H1 (cell line): ENCODE data around the gene IRX4. TPM values are rescaled to one million over a fixed set of nuclear protein-coding genes. Genes with fewer than 3 reads are reported as not detected.
"Not testable (repeated sequence)": the region's sequence is repeated elsewhere in the genome, so short reads cannot be mapped to it uniquely, and the experiment has no call there.

Experiments used
- CTCF ChIA-PET: fragments of 300-600 bp; sonication (Branson Sonifier 250); formaldehyde crosslinking; loops from one replicate; lab custom pipeline; 2021; ENCODE audit not compliant: partially characterized antibody; lab: Charles Lee
- POLR2A ChIA-PET: fragments of 300-600 bp; sonication (Branson Sonifier 250); formaldehyde crosslinking; loops from one replicate; lab custom pipeline; 2021; ENCODE audit warnings: inconsistent platforms; ENCODE audit not compliant: partially characterized antibody; lab: Charles Lee
- DNase-seq, 2 experiments: peaks; one replicate each; pipeline versions ENCODE4 v3.0.0 to v3.0.0-alpha.2; 2010 to 2022; ENCODE audit warnings: low spot score in 2 of 2, low read depth in 1 of 2, mixed read lengths in 1 of 2
- FAIRE-seq: peaks from 2 replicates; lab custom pipeline; 2011; peaks lifted over from hg19 to GRCh38; lab: Jason Lieb, UNC
- H2AFZ ChIP-seq: 2 replicates; pipeline ENCODE4 v1.8.1; 2012; ENCODE audit warnings: low read length, inconsistent platforms
- H2AK5ac ChIP-seq: 2 replicates; pipeline ENCODE4 v1.6.1; 2013; ENCODE audit warnings: low read depth, low read length
- H2BK120ac ChIP-seq: replicated peaks from 2 replicates; pipeline ENCODE3; 2013; ENCODE audit warnings: low read depth, low read length, inconsistent platforms
- H2BK12ac ChIP-seq: 2 replicates; pipeline ENCODE4 v1.6.1; 2013; ENCODE audit warnings: low read depth, low read length
- H2BK15ac ChIP-seq: 2 replicates; pipeline ENCODE4 v1.6.1; 2013; ENCODE audit warnings: low read length
- H2BK20ac ChIP-seq: 2 replicates; pipeline ENCODE4 v1.6.1; 2013; ENCODE audit warnings: low read length
- H2BK5ac ChIP-seq: 2 replicates; pipeline ENCODE4 v1.6.1; 2013; ENCODE audit warnings: low read depth, low read length
- H3K14ac ChIP-seq: 2 replicates; pipeline ENCODE4 v1.6.1; 2013; ENCODE audit warnings: inconsistent platforms; ENCODE audit not compliant: insufficient read length
- H3K18ac ChIP-seq: 2 replicates; pipeline ENCODE4 v1.6.1; 2013; ENCODE audit warnings: low read length; ENCODE audit errors: extremely low read depth
- H3K23ac ChIP-seq: 2 replicates; pipeline ENCODE4 v1.6.1; 2013; ENCODE audit warnings: inconsistent platforms; ENCODE audit not compliant: insufficient read length
- H3K23me2 ChIP-seq: 2 replicates; pipeline ENCODE4 v1.6.1; 2013; ENCODE audit warnings: low read depth, low read length
- H3K27ac ChIP-seq: 2 replicates; pipeline ENCODE4 v1.6.1; 2011; ENCODE audit warnings: low read depth, low read length, inconsistent platforms
- H3K27me3 ChIP-seq, 4 experiments: replicated peaks in 1 of 4; 1 replicate in 1 of 4; 2 replicates in 3 of 4; pipeline versions ENCODE4 v1.6.1 to v1.8.1; 2011 to 2013; ENCODE audit warnings: low read length in 3 of 4, mild to moderate bottlenecking in 3 of 4, inconsistent platforms in 2 of 4, mixed read lengths in 2 of 4, moderate library complexity in 1 of 4; ENCODE audit not compliant: control insufficient read depth in 3 of 4, insufficient read depth in 3 of 4; ENCODE audit errors: extremely low read depth in 1 of 4
- H3K36me3 ChIP-seq, 4 experiments: 2 replicates each; pipeline versions ENCODE4 v1.6.1 to v1.8.1; 2011 to 2013; ENCODE audit warnings: mild to moderate bottlenecking in 4 of 4, low read length in 3 of 4, moderate library complexity in 2 of 4, control low read depth in 1 of 4, inconsistent platforms in 1 of 4; ENCODE audit not compliant: insufficient read depth in 4 of 4, control insufficient read depth in 2 of 4
- H3K4ac ChIP-seq: replicated peaks from 2 replicates; pipeline ENCODE3; 2013; ENCODE audit warnings: low read length, low read depth, mixed read lengths, inconsistent platforms; ENCODE audit not compliant: insufficient read length
- H3K4me1 ChIP-seq, 4 experiments: replicated peaks in 1 of 4; 1 replicate in 1 of 4; 2 replicates in 3 of 4; pipeline versions ENCODE4 v1.6.1 to v1.8.1; 2011 to 2013; ENCODE audit warnings: low read length in 3 of 4, inconsistent platforms in 2 of 4, mixed read lengths in 1 of 4; ENCODE audit not compliant: insufficient read depth in 4 of 4, control insufficient read depth in 3 of 4
- H3K4me2 ChIP-seq, 2 experiments: 2 replicates each; pipeline versions ENCODE4 v1.6.1 to v1.8.1; 2011 to 2013; ENCODE audit warnings: low read depth in 2 of 2, low read length in 2 of 2, control low read depth in 1 of 2, inconsistent platforms in 1 of 2, mild to moderate bottlenecking in 1 of 2; ENCODE audit not compliant: insufficient read depth in 1 of 2
- H3K4me3 ChIP-seq, 4 experiments: fragments of 200-600, 300-600 bp in 1 of 4; sonication (generic), shearing (Covaris generic), sonication (Bioruptor Twin) in 1 of 4; 2 replicates each; pipeline versions ENCODE4 v1.5.1 to v1.8.1; 2011 to 2016; ENCODE audit warnings: low read length in 4 of 4, low read depth in 3 of 4, control low read depth in 2 of 4, inconsistent platforms in 2 of 4, mild to moderate bottlenecking in 2 of 4, mixed read lengths in 1 of 4, moderate library complexity in 1 of 4; ENCODE audit not compliant: insufficient read depth in 2 of 4; ENCODE audit errors: extremely low read depth in 1 of 4
- H3K56ac ChIP-seq: replicated peaks from 2 replicates; pipeline ENCODE3; 2013; ENCODE audit warnings: low read depth, mild to moderate bottlenecking, mixed read lengths, low read length, inconsistent platforms; ENCODE audit not compliant: insufficient read length
- H3K79me1 ChIP-seq: 2 replicates; pipeline ENCODE4 v1.6.1; 2013; ENCODE audit warnings: low read depth, low read length, control low read depth
- H3K79me2 ChIP-seq, 2 experiments: 2 replicates each; pipeline versions ENCODE4 v1.6.1 to v1.8.1; 2012 to 2013; ENCODE audit warnings: low read length in 2 of 2, mild to moderate bottlenecking in 2 of 2, inconsistent platforms in 1 of 2; ENCODE audit not compliant: insufficient read depth in 2 of 2, control insufficient read depth in 1 of 2
- H3K9ac ChIP-seq, 4 experiments: replicated peaks in 1 of 4; 1 replicate in 1 of 4; 2 replicates in 3 of 4; pipeline versions ENCODE4 v1.6.1 to v1.8.1; 2011 to 2013; ENCODE audit warnings: low read depth in 3 of 4, low read length in 3 of 4, control low read depth in 2 of 4, mild to moderate bottlenecking in 2 of 4, moderate library complexity in 2 of 4, inconsistent platforms in 1 of 4; ENCODE audit errors: extremely low read depth in 1 of 4
- H3K9me3 ChIP-seq, 2 experiments: 2 replicates each; pipeline versions ENCODE4 v1.6.1 to v1.8.1; 2012 to 2013; ENCODE audit warnings: mild to moderate bottlenecking in 2 of 2, moderate library complexity in 2 of 2, control low read depth in 1 of 2, inconsistent platforms in 1 of 2, low read depth in 1 of 2, low read length in 1 of 2, mixed read lengths in 1 of 2; ENCODE audit not compliant: insufficient read depth in 2 of 2
- H4K20me1 ChIP-seq, 2 experiments: replicated peaks in 1 of 2; 2 replicates each; pipeline versions ENCODE3 to v1.8.1; 2011 to 2013; ENCODE audit warnings: inconsistent platforms in 2 of 2, low read length in 2 of 2, mild to moderate bottlenecking in 1 of 2; ENCODE audit not compliant: insufficient read depth in 2 of 2, control insufficient read depth in 1 of 2
- H4K5ac ChIP-seq: 2 replicates; pipeline ENCODE4 v1.6.1; 2013; ENCODE audit warnings: low read length, low read depth, mixed read lengths, inconsistent platforms; ENCODE audit not compliant: insufficient read length
- H4K8ac ChIP-seq: 2 replicates; pipeline ENCODE4 v1.8.0; 2013; ENCODE audit warnings: mild to moderate bottlenecking, moderate library complexity, low read length, inconsistent platforms; ENCODE audit not compliant: insufficient read depth; ENCODE audit errors: extremely low read depth
- H4K91ac ChIP-seq: replicated peaks from 2 replicates; pipeline ENCODE3; 2013; ENCODE audit warnings: low read length, mixed read lengths, inconsistent platforms; ENCODE audit not compliant: insufficient read length
- whole genome bisulfite sequencing, 2 experiments: shearing (Covaris generic) in 1 of 2; methylation state at CpG; one replicate each; pipeline versions ENCODE4 v1.1.6 to v1.1.7; 2013 to 2015; ENCODE audit warnings: low lambda C conversion rate in 2 of 2, mixed read lengths in 2 of 2, inconsistent platforms in 1 of 2, low coverage in 1 of 2, missing lambda C conversion rate in 1 of 2; ENCODE audit not compliant: insufficient replicate concordance in 2 of 2, insufficient coverage in 1 of 2, insufficient read length in 1 of 2; ENCODE audit errors: extremely low coverage in 1 of 2, missing lambda C conversion rate in 1 of 2; 5-methylcytosine and 5-hydroxymethylcytosine counted together
- polyA plus RNA-seq, 7 experiments: library from polyadenylated mRNA; depleted of rRNA in 3 of 7; stranded (reverse) in 5 of 7; unstranded in 2 of 7; fragments of >200 nt in 5 of 7; fragments of 200-250 nt in 2 of 7; gene quantifications; 1 replicate in 5 of 7; 2 replicates in 1 of 7; 4 replicates in 1 of 7; pipeline versions ENCODE4 v1.2.1 to v1.2.3, GENCODE V29; 2011 to 2013; ENCODE audit warnings: missing spikeins in 2 of 7, mixed read lengths in 2 of 7
- total RNA-seq: library from RNA; stranded (reverse); fragmentation: NEBNext Ultra II Directional; extraction: Animal tissue kit (Norgen Biotek cat#: 25700); gene quantifications from 2 replicates; pipeline ENCODE4 v1.2.1, GENCODE V29; 2021

Gene IRX4
- total and polyA plus RNA-seq, 2 of the 8 experiments (the other 6 are each of a cell fraction or from before 2014, with no cell fraction given), result 0.45 to 1.2 TPM

GRCh38 chr5:1843761-1844160 is 39.0 kb downstream of the IRX4 start:
- H3K23ac ChIP-seq, H3K36me3 ChIP-seq, DNase-seq, H3K9ac ChIP-seq, H3K4ac ChIP-seq, H4K5ac ChIP-seq, H4K91ac ChIP-seq, H3K4me3 ChIP-seq, H2BK12ac ChIP-seq, H3K4me1 ChIP-seq, H2BK15ac ChIP-seq, CTCF ChIA-PET, H3K27ac ChIP-seq, H3K79me2 ChIP-seq, H2BK5ac ChIP-seq, H2BK20ac ChIP-seq, H2BK120ac ChIP-seq, H3K18ac ChIP-seq, H3K56ac ChIP-seq, H4K20me1 ChIP-seq, H3K9me3 ChIP-seq, H3K23me2 ChIP-seq, H3K4me2 ChIP-seq, H4K8ac ChIP-seq, H2AK5ac ChIP-seq, POLR2A ChIA-PET, H3K14ac ChIP-seq, H3K79me1 ChIP-seq, FAIRE-seq, H2AFZ ChIP-seq: not testable (repeated sequence)
- H3K27me3 ChIP-seq, result peaks cover 0 to 12% (median 4%) of the 10 kb centered on the region in 4 experiments; a peak in 3 of 7 replicates
- WGBS, 2 experiments, result 82% methylated on average over 10 of the region's 10 CpGs; no CpG with 5 or more reads in 1 of the 2 experiments
